ENCODE results near the gene C6orf89. TPM values are rescaled to one million over a fixed set of nuclear protein-coding genes. Genes with fewer than 3 reads are reported as not detected.

The C6orf89 gene
- polyA plus RNA-seq, 1 donor (not counting 4 experiments of a cell fraction or from before 2014, with no cell fraction given) = 29.0 TPM

DNA sequence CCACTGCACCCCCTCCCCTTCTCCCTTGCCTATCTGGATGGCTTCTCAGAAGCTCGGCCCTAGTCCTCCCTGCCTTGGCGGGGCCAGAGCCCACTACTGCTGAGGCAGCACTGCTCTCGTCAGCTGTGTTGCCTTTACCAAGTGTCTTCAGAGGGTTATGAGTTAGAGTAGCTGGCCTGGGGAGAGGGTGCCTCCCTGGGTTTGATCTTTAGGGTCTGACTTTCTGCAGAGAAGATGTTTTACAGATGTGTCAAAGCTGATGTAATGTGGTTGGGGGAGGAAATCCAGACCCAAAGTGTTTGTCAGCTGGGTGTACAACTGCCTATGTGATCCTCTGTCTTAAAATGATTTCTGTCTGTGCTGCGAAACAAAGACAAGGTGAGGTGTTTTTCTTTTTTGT is 38.4 kb downstream of the C6orf89 start:
- no peak overlapping the region for H3K4me2 ChIP-seq (ENCODE audit: control insufficient read depth, extremely low read depth, insufficient read depth, low read depth, low read length)
- no peak for FAIRE-seq

GRCh38 chr6:36924778-36925374 is 39.1 kb downstream of the C6orf89 start:
- Histone ChIP-seq H3K36me3 (ENCODE audit: control insufficient read depth in 2 of 2, extremely low read depth in 1 of 2, insufficient read depth in 2 of 2, low read length in 2 of 2) (peaks cover 10 to 16% of the 10 kb centered on the region in 2 experiments), H3K9ac (ENCODE audit: control insufficient read depth, extremely low read depth, insufficient read depth, low read length) (no peak overlapping the region), H2AFZ (ENCODE audit: control insufficient read depth, low read length) (no peak overlapping the region), H3K9me1 (ENCODE audit: control insufficient read depth, extremely low read depth, insufficient read depth, low read length) (no peaks in the 10 kb centered on the region), H3K9me3 (ENCODE audit: control insufficient read depth, low read depth, low read length) (no peaks in the 10 kb centered on the region), H3K4me3 (ENCODE audit: control insufficient read depth in 2 of 3, extremely low read depth in 1 of 3, insufficient read depth in 2 of 3, low read depth in 1 of 3, low read length in 3 of 3) (no peak overlapping the region), H3K27me3 (ENCODE audit: control insufficient read depth, extremely low read depth, insufficient read depth, low read length) (no peaks in the 10 kb centered on the region), H4K20me1 (ENCODE audit: control insufficient read depth, extremely low read depth, insufficient read depth, low read length) (no peaks in the 10 kb centered on the region), H3K27ac (ENCODE audit: control insufficient read depth, insufficient read depth, low read length) (no peak overlapping the region), H3K79me2 (ENCODE audit: control insufficient read depth, insufficient read depth, low read length) (no peaks in the 10 kb centered on the region), H3K4me1 (ENCODE audit: control insufficient read depth, extremely low read depth, insufficient read depth, low read length) (no peaks in the 10 kb centered on the region), H3K4me2 (ENCODE audit: control insufficient read depth, extremely low read depth, insufficient read depth, low read depth, low read length) (no peak overlapping the region)
- DNase-seq (ENCODE audit: low read depth, low spot score) (no peak), FAIRE-seq (no peak)
- dilution Hi-C loops (cut with MboI; ENCODE audit: extremely low pct_ligation_motif_present, low sequenced_read_pairs) = no loop called here
- TF ChIP-seq EZH2 (IDR thresholded peaks at IDR 0.05; ENCODE audit: low read length) = no peak
- TF ChIP-seq, protein P1, sequence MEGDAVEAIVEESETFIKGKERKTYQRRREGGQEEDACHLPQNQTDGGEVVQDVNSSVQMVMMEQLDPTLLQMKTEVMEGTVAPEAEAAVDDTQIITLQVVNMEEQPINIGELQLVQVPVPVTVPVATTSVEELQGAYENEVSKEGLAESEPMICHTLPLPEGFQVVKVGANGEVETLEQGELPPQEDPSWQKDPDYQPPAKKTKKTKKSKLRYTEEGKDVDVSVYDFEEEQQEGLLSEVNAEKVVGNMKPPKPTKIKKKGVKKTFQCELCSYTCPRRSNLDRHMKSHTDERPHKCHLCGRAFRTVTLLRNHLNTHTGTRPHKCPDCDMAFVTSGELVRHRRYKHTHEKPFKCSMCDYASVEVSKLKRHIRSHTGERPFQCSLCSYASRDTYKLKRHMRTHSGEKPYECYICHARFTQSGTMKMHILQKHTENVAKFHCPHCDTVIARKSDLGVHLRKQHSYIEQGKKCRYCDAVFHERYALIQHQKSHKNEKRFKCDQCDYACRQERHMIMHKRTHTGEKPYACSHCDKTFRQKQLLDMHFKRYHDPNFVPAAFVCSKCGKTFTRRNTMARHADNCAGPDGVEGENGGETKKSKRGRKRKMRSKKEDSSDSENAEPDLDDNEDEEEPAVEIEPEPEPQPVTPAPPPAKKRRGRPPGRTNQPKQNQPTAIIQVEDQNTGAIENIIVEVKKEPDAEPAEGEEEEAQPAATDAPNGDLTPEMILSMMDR (optimal IDR thresholded peaks at IDR 0.05 in 1 of 3, IDR thresholded peaks at IDR 0.05 in 1 of 3, conservative IDR thresholded peaks at IDR 0.05 in 1 of 3; ENCODE audit: extremely low read depth in 1 of 3, insufficient read depth in 2 of 3, low read length in 3 of 3) = no peak

More for the DNA sequence above, 38.4 kb downstream of the C6orf89 start:
- Histone ChIP-seq H2AFZ (ENCODE audit: control insufficient read depth, low read length) (no peak overlapping the region), H3K4me3 (ENCODE audit: control insufficient read depth in 2 of 3, extremely low read depth in 1 of 3, insufficient read depth in 2 of 3, low read depth in 1 of 3, low read length in 3 of 3) (no peak overlapping the region), H3K9me1 (ENCODE audit: control insufficient read depth, extremely low read depth, insufficient read depth, low read length) (no peaks in the 10 kb centered on the region), H3K27me3 (ENCODE audit: control insufficient read depth, extremely low read depth, insufficient read depth, low read length) (no peaks in the 10 kb centered on the region), H3K36me3 (ENCODE audit: control insufficient read depth in 2 of 2, extremely low read depth in 1 of 2, insufficient read depth in 2 of 2, low read length in 2 of 2) (peaks cover 12 to 16% of the 10 kb centered on the region in 2 experiments), H3K27ac (ENCODE audit: control insufficient read depth, insufficient read depth, low read length) (no peak overlapping the region), H3K4me1 (ENCODE audit: control insufficient read depth, extremely low read depth, insufficient read depth, low read length) (no peaks in the 10 kb centered on the region), H3K9me3 (ENCODE audit: control insufficient read depth, low read depth, low read length) (no peaks in the 10 kb centered on the region), H3K9ac (ENCODE audit: control insufficient read depth, extremely low read depth, insufficient read depth, low read length) (no peak overlapping the region), H4K20me1 (ENCODE audit: control insufficient read depth, extremely low read depth, insufficient read depth, low read length) (no peaks in the 10 kb centered on the region), H3K79me2 (ENCODE audit: control insufficient read depth, insufficient read depth, low read length) (no peaks in the 10 kb centered on the region)
- dilution Hi-C loops (cut with MboI; ENCODE audit: extremely low pct_ligation_motif_present, low sequenced_read_pairs) = no loop called here
- no peak for DNase-seq (ENCODE audit: low read depth, low spot score)
- no peak for TF ChIP-seq EZH2 (IDR thresholded peaks at IDR 0.05; ENCODE audit: low read length)
- TF ChIP-seq, protein P1 (optimal IDR thresholded peaks at IDR 0.05 in 1 of 3, IDR thresholded peaks at IDR 0.05 in 1 of 3, conservative IDR thresholded peaks at IDR 0.05 in 1 of 3; ENCODE audit: extremely low read depth in 1 of 3, insufficient read depth in 2 of 3, low read length in 3 of 3) = no peak

Measured in keratinocyte (primary cell).